Astrocyte (in vitro differentiated cells and primary cell): ENCODE data around the gene MRAP.

Source experiments
- CTCF ChIP-seq: IDR thresholded peaks from 2 replicates; pipeline ENCODE4 v1.5.1; 2011; ENCODE audit warnings: low read depth, mild to moderate bottlenecking, inconsistent platforms, low read length, moderate library complexity; ENCODE audit not compliant: insufficient read depth
- EZH2 ChIP-seq: IDR thresholded peaks from 2 replicates; pipeline ENCODE4 v1.6.1; 2012; ENCODE audit warnings: mild to moderate bottlenecking, low read length, inconsistent platforms; ENCODE audit not compliant: insufficient read depth

- TF ChIP-seq CTCF: no peak
- no peak for TF ChIP-seq EZH2
These were observed 41.6 kb upstream of the MRAP start for GRCh38 chr21:32256873-32257620.
